ENCODE data around the gene SEM1.

Gene SEM1

DNA sequence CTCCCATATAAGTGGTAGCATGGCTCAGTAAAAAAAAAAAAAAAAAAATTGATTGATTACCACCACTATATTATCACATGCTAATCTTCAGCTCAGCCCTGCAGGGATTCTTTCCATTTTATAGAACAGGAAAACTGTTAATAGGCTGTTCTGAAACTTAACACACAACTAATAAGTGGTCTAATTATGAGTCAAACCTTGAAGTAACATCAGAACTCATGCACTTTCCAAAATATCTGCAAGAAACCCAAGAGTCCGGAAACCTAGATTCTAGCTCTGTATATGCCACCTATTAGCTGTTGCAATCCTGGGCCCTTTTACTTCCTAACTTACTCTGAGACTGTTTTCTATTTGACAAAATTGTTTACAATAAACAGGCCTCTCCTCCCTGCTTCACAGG lies 23.9 kb downstream of the SEM1 start:
- peaks cover 12% of the 10 kb centered on the region; the same call in 1 of the 2 replicates for H3K79me2 ChIP-seq (ENCODE audit: insufficient read depth, low read depth)
- H3K27me3 ChIP-seq (ENCODE audit: insufficient read depth, low read depth): no peaks in the 10 kb centered on the region
- H4K20me1 ChIP-seq (ENCODE audit: insufficient read depth): peaks cover 3% of the 10 kb centered on the region; the same call in 1 of the 2 replicates
- no peak overlapping the region for H3K27ac ChIP-seq
- no peak overlapping the region for H3K9ac ChIP-seq
- no peak overlapping the region for H3K4me3 ChIP-seq (IDR thresholded peaks at IDR 0.05; ENCODE audit: insufficient read depth, low read depth, low read length)
- H2AFZ ChIP-seq (ENCODE audit: low read depth): no peak overlapping the region
- H3K36me3 ChIP-seq (ENCODE audit: insufficient read depth): peaks cover 9% of the 10 kb centered on the region; the same call in 1 of the 2 replicates
- no peak overlapping the region for H3K4me2 ChIP-seq
- peaks cover 12% of the 10 kb centered on the region for H3K4me1 ChIP-seq (ENCODE audit: low read depth, poor library complexity, severe bottlenecking)
- TF ChIP-seq, protein P1, sequence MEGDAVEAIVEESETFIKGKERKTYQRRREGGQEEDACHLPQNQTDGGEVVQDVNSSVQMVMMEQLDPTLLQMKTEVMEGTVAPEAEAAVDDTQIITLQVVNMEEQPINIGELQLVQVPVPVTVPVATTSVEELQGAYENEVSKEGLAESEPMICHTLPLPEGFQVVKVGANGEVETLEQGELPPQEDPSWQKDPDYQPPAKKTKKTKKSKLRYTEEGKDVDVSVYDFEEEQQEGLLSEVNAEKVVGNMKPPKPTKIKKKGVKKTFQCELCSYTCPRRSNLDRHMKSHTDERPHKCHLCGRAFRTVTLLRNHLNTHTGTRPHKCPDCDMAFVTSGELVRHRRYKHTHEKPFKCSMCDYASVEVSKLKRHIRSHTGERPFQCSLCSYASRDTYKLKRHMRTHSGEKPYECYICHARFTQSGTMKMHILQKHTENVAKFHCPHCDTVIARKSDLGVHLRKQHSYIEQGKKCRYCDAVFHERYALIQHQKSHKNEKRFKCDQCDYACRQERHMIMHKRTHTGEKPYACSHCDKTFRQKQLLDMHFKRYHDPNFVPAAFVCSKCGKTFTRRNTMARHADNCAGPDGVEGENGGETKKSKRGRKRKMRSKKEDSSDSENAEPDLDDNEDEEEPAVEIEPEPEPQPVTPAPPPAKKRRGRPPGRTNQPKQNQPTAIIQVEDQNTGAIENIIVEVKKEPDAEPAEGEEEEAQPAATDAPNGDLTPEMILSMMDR (conservative IDR thresholded peaks at IDR 0.05; ENCODE audit: low read depth, low read length): no peak

GRCh38 chr7:96685353-96685752 lies 24.3 kb downstream of the SEM1 start:
- TF ChIP-seq, protein P1 (conservative IDR thresholded peaks at IDR 0.05; ENCODE audit: low read depth, low read length): no peak
- H3K27ac ChIP-seq: no peak overlapping the region
- H3K4me1 ChIP-seq (ENCODE audit: low read depth, poor library complexity, severe bottlenecking): peaks cover 12% of the 10 kb centered on the region
- no peaks in the 10 kb centered on the region for H3K27me3 ChIP-seq (ENCODE audit: insufficient read depth, low read depth)
- no peaks in the 10 kb centered on the region; the same call in 1 of the 2 replicates for H4K20me1 ChIP-seq (ENCODE audit: insufficient read depth)
- no peak overlapping the region for H3K4me2 ChIP-seq
- H3K4me3 ChIP-seq (IDR thresholded peaks at IDR 0.05; ENCODE audit: insufficient read depth, low read depth, low read length): no peak overlapping the region
- no peak overlapping the region for H3K9ac ChIP-seq
- no peak overlapping the region for H2AFZ ChIP-seq (ENCODE audit: low read depth)
- peaks cover 12% of the 10 kb centered on the region; the same call in 1 of the 2 replicates for H3K79me2 ChIP-seq (ENCODE audit: insufficient read depth, low read depth)
- peaks cover 9% of the 10 kb centered on the region; the same call in 1 of the 2 replicates for H3K36me3 ChIP-seq (ENCODE audit: insufficient read depth)

GRCh38 chr7:96679886-96680285 lies 29.8 kb downstream of the SEM1 start:
- Histone ChIP-seq H3K36me3 (ENCODE audit: insufficient read depth) (no peaks in the 10 kb centered on the region), H3K4me1 (ENCODE audit: low read depth, poor library complexity, severe bottlenecking) (no peaks in the 10 kb centered on the region), H3K4me2 (no peak overlapping the region), H3K9ac (no peak overlapping the region), H3K27me3 (ENCODE audit: insufficient read depth, low read depth) (no peaks in the 10 kb centered on the region), H4K20me1 (ENCODE audit: insufficient read depth) (no peaks in the 10 kb centered on the region), H2AFZ (ENCODE audit: low read depth) (no peak overlapping the region), H3K27ac (no peak overlapping the region), H3K4me3 (IDR thresholded peaks at IDR 0.05; ENCODE audit: insufficient read depth, low read depth, low read length) (no peak overlapping the region), H3K79me2 (ENCODE audit: insufficient read depth, low read depth) (no peaks in the 10 kb centered on the region)
- TF ChIP-seq, protein P1 (conservative IDR thresholded peaks at IDR 0.05; ENCODE audit: low read depth, low read length): no peak

DNA sequence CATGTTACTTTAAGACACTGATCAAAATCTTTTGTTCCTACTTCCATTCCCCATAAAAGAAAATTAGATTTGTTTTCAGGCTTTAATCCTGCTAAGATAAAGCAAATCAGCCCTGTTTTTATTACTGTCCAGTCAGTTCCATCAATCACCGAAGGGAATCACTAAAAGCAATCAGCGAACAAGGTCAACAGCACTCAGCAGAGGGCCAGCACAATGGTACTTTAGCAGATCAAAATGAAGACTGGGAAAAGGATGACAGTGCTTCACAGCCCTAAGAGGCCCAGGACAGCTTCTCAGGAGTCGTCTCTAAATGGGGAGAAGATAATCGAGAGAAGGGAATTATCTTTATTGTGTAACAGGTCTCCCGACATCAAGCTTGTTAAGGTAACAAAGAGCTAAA lies 32.7 kb downstream of the SEM1 start:
- Histone ChIP-seq H3K4me3 (IDR thresholded peaks at IDR 0.05; ENCODE audit: insufficient read depth, low read depth, low read length) (no peak overlapping the region), H3K4me1 (ENCODE audit: low read depth, poor library complexity, severe bottlenecking) (no peaks in the 10 kb centered on the region), H3K9ac (no peak overlapping the region), H3K27me3 (ENCODE audit: insufficient read depth, low read depth) (no peaks in the 10 kb centered on the region), H3K4me2 (no peak overlapping the region), H3K36me3 (ENCODE audit: insufficient read depth) (no peaks in the 10 kb centered on the region), H3K27ac (no peak overlapping the region), H4K20me1 (ENCODE audit: insufficient read depth) (no peaks in the 10 kb centered on the region), H2AFZ (ENCODE audit: low read depth) (no peak overlapping the region), H3K79me2 (ENCODE audit: insufficient read depth, low read depth) (no peaks in the 10 kb centered on the region)
- TF ChIP-seq, protein P1 (conservative IDR thresholded peaks at IDR 0.05; ENCODE audit: low read depth, low read length): no peak
